Right atrium auricular region (tissue), 2 donors: ENCODE data around the gene DGKK. TPM values are rescaled to one million over a fixed set of nuclear protein-coding genes. Genes with fewer than 3 reads are reported as not detected.
A peak's percentile ranks its signal among the peaks of the same experiment; 100 is the strongest.
"Not testable (repeated sequence)": the region's sequence is repeated elsewhere in the genome, so short reads cannot be mapped to it uniquely, and the experiment has no call there.

Experiments
- DNase-seq: peaks from one replicate; pipeline ENCODE4 v3.0.0-alpha.2; 2019; ENCODE audit warnings: low spot score
- H3K27ac ChIP-seq, 2 donors: fragments of 200-600 bp; sonication (generic); 1 replicate in 1 of 2; 2 replicates in 1 of 2; pipeline ENCODE4 v1.5.1; 2016 to 2019
- H3K27me3 ChIP-seq, 2 donors: fragments of 200-600 bp; sonication (generic); one replicate each; pipeline versions ENCODE4 v1.5.1 to v1.6.0; 2017 to 2019
- H3K36me3 ChIP-seq: fragments of 200-600 bp; sonication (generic); one replicate; pipeline ENCODE4 v1.5.1; 2016
- H3K4me1 ChIP-seq, 2 donors: fragments of 200-600 bp; sonication (generic); one replicate each; pipeline versions ENCODE4 v1.5.1 to v1.6.0; 2017 to 2019
- H3K4me3 ChIP-seq, 2 donors: fragments of 200-600 bp; sonication (generic); 1 replicate in 1 of 2; 2 replicates in 1 of 2; pipeline ENCODE4 v1.5.1; 2017 to 2019; ENCODE audit warnings: mild to moderate bottlenecking in 1 of 2, moderate library complexity in 1 of 2
- H3K9me3 ChIP-seq, 2 donors: fragments of 200-600 bp; sonication (generic); one replicate each; pipeline ENCODE4 v1.5.1; 2019
- CTCF ChIP-seq, 2 donors: fragments of 200-600 bp; sonication (generic); IDR thresholded peaks; one replicate each; pipeline ENCODE4 v1.5.1; 2019; ENCODE audit warnings: antibody characterized with exemption in 2 of 2
- total RNA-seq, 2 donors: library from RNA; depleted of rRNA; stranded (reverse); fragments of >200 nt; gene quantifications; one replicate each; pipeline ENCODE4 v1.1.0, GENCODE V29; 2016

DGKK gene
- total RNA-seq, 2 donors from 2014 or later, result not detected

GRCh38 chrX:50333308-50333707 lies 137.3 kb downstream of the DGKK start:
- no peak for DNase-seq
- H3K36me3 ChIP-seq, result no peaks in the 10 kb centered on the region
- H3K27ac ChIP-seq, result no peak overlapping the region
- no peak overlapping the region for H3K4me3 ChIP-seq
- peaks cover 0 to under 1% of the 10 kb centered on the region in 2 donors for H3K9me3 ChIP-seq
- H3K27me3 ChIP-seq, result no peaks in the 10 kb centered on the region
- TF ChIP-seq CTCF (IDR thresholded peaks at IDR 0.05), result no peak
- H3K4me1 ChIP-seq, result no peaks in the 10 kb centered on the region

GRCh38 chrX:50332668-50333067 lies 138.0 kb downstream of the DGKK start:
- TF ChIP-seq CTCF (IDR thresholded peaks at IDR 0.05), result peak in 1 of 2 donors; percentile 20
- H3K27me3 ChIP-seq, H3K4me3 ChIP-seq, H3K27ac ChIP-seq, H3K4me1 ChIP-seq, H3K9me3 ChIP-seq, DNase-seq, H3K36me3 ChIP-seq: not testable (repeated sequence)

GRCh38 chrX:50327235-50327634 lies 143.4 kb downstream of the DGKK start:
- H3K4me3 ChIP-seq, result no peak overlapping the region
- H3K9me3 ChIP-seq, result peaks cover 0 to 6% of the 10 kb centered on the region in 2 donors
- H3K36me3 ChIP-seq, result no peaks in the 10 kb centered on the region
- TF ChIP-seq CTCF (IDR thresholded peaks at IDR 0.05), result no peak
- no peak overlapping the region for H3K27ac ChIP-seq
- H3K4me1 ChIP-seq, result no peaks in the 10 kb centered on the region
- DNase-seq, result no peak
- no peaks in the 10 kb centered on the region for H3K27me3 ChIP-seq
